OCI-LY7 (cell line): Measurements from ENCODE around the gene COL8A1.
"Not testable (repeated sequence)": the region's sequence is repeated elsewhere in the genome, so short reads cannot be mapped to it uniquely, and the experiment has no call there.

Source experiments
- CTCF ChIP-seq: fragments of 200-600 bp; sonication (generic); conservative IDR thresholded peaks from 2 replicates; pipeline ENCODE4 v1.5.1; 2014; ENCODE audit warnings: mild to moderate bottlenecking, antibody characterized with exemption, low read length, moderate library complexity, mixed read lengths
- EZH2phosphoT487 ChIP-seq: fragments of 200-600 bp; sonication (generic); IDR thresholded peaks from 2 replicates; pipeline ENCODE4 v1.6.1; 2018; ENCODE audit warnings: low read depth, borderline replicate concordance, mild to moderate bottlenecking, mixed run types, antibody characterized with exemption, low read length, moderate library complexity, mixed read lengths

- TF ChIP-seq CTCF, EZH2phosphoT487: not testable (repeated sequence)
These were observed 203.6 kb downstream of the COL8A1 start for GRCh38 chr3:99841949-99842348.
